OCI-LY7 (cell line): Measurements from ENCODE around the gene SCNN1B.

ENCODE experiments used
- EZH2phosphoT487 ChIP-seq: fragments of 200-600 bp; sonication (generic); IDR thresholded peaks from 2 replicates; pipeline ENCODE4 v1.6.1; 2018; ENCODE audit warnings: low read depth, borderline replicate concordance, mild to moderate bottlenecking, mixed run types, antibody characterized with exemption, low read length, moderate library complexity, mixed read lengths
- TF ChIP-seq, protein P1 (sequence below): fragments of 200-600 bp; sonication (generic); conservative IDR thresholded peaks from 2 replicates; pipeline ENCODE4 v1.5.1; 2014; ENCODE audit warnings: mild to moderate bottlenecking, antibody characterized with exemption, low read length, moderate library complexity, mixed read lengths

GRCh38 chr16:23356941-23357340, 54.8 kb downstream of the SCNN1B start:
- TF ChIP-seq EZH2phosphoT487, result no peak
- TF ChIP-seq, protein P1, sequence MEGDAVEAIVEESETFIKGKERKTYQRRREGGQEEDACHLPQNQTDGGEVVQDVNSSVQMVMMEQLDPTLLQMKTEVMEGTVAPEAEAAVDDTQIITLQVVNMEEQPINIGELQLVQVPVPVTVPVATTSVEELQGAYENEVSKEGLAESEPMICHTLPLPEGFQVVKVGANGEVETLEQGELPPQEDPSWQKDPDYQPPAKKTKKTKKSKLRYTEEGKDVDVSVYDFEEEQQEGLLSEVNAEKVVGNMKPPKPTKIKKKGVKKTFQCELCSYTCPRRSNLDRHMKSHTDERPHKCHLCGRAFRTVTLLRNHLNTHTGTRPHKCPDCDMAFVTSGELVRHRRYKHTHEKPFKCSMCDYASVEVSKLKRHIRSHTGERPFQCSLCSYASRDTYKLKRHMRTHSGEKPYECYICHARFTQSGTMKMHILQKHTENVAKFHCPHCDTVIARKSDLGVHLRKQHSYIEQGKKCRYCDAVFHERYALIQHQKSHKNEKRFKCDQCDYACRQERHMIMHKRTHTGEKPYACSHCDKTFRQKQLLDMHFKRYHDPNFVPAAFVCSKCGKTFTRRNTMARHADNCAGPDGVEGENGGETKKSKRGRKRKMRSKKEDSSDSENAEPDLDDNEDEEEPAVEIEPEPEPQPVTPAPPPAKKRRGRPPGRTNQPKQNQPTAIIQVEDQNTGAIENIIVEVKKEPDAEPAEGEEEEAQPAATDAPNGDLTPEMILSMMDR, result no peak
